H1 (cell line): ENCODE data around the gene CMIP. TPM values are rescaled to one million over a fixed set of nuclear protein-coding genes. Genes with fewer than 3 reads are reported as not detected.

Experiments used
- CTCF ChIA-PET: fragments of 300-600 bp; sonication (Branson Sonifier 250); formaldehyde crosslinking; loops from one replicate; lab custom pipeline; 2021; ENCODE audit not compliant: partially characterized antibody; lab: Charles Lee
- POLR2A ChIA-PET: fragments of 300-600 bp; sonication (Branson Sonifier 250); formaldehyde crosslinking; loops from one replicate; lab custom pipeline; 2021; ENCODE audit warnings: inconsistent platforms; ENCODE audit not compliant: partially characterized antibody; lab: Charles Lee
- DNase-seq, 2 experiments: peaks; one replicate each; pipeline versions ENCODE4 v3.0.0 to v3.0.0-alpha.2; 2010 to 2022; ENCODE audit warnings: low spot score in 2 of 2, low read depth in 1 of 2, mixed read lengths in 1 of 2
- FAIRE-seq: peaks from 2 replicates; lab custom pipeline; 2011; peaks lifted over from hg19 to GRCh38; lab: Jason Lieb, UNC
- H2AFZ ChIP-seq: 2 replicates; pipeline ENCODE4 v1.8.1; 2012; ENCODE audit warnings: low read length, inconsistent platforms
- H2AK5ac ChIP-seq: 2 replicates; pipeline ENCODE4 v1.6.1; 2013; ENCODE audit warnings: low read depth, low read length
- H2BK120ac ChIP-seq: replicated peaks from 2 replicates; pipeline ENCODE3; 2013; ENCODE audit warnings: low read depth, low read length, inconsistent platforms
- H2BK12ac ChIP-seq: 2 replicates; pipeline ENCODE4 v1.6.1; 2013; ENCODE audit warnings: low read depth, low read length
- H2BK15ac ChIP-seq: 2 replicates; pipeline ENCODE4 v1.6.1; 2013; ENCODE audit warnings: low read length
- H2BK20ac ChIP-seq: 2 replicates; pipeline ENCODE4 v1.6.1; 2013; ENCODE audit warnings: low read length
- H2BK5ac ChIP-seq: 2 replicates; pipeline ENCODE4 v1.6.1; 2013; ENCODE audit warnings: low read depth, low read length
- H3K14ac ChIP-seq: 2 replicates; pipeline ENCODE4 v1.6.1; 2013; ENCODE audit warnings: inconsistent platforms; ENCODE audit not compliant: insufficient read length
- H3K18ac ChIP-seq: 2 replicates; pipeline ENCODE4 v1.6.1; 2013; ENCODE audit warnings: low read length; ENCODE audit errors: extremely low read depth
- H3K23ac ChIP-seq: 2 replicates; pipeline ENCODE4 v1.6.1; 2013; ENCODE audit warnings: inconsistent platforms; ENCODE audit not compliant: insufficient read length
- H3K23me2 ChIP-seq: 2 replicates; pipeline ENCODE4 v1.6.1; 2013; ENCODE audit warnings: low read depth, low read length
- H3K27ac ChIP-seq: 2 replicates; pipeline ENCODE4 v1.6.1; 2011; ENCODE audit warnings: low read depth, low read length, inconsistent platforms
- H3K27me3 ChIP-seq, 4 experiments: replicated peaks in 1 of 4; 1 replicate in 1 of 4; 2 replicates in 3 of 4; pipeline versions ENCODE4 v1.6.1 to v1.8.1; 2011 to 2013; ENCODE audit warnings: low read length in 3 of 4, mild to moderate bottlenecking in 3 of 4, inconsistent platforms in 2 of 4, mixed read lengths in 2 of 4, moderate library complexity in 1 of 4; ENCODE audit not compliant: control insufficient read depth in 3 of 4, insufficient read depth in 3 of 4; ENCODE audit errors: extremely low read depth in 1 of 4
- H3K36me3 ChIP-seq, 4 experiments: 2 replicates each; pipeline versions ENCODE4 v1.6.1 to v1.8.1; 2011 to 2013; ENCODE audit warnings: mild to moderate bottlenecking in 4 of 4, low read length in 3 of 4, moderate library complexity in 2 of 4, control low read depth in 1 of 4, inconsistent platforms in 1 of 4; ENCODE audit not compliant: insufficient read depth in 4 of 4, control insufficient read depth in 2 of 4
- H3K4ac ChIP-seq: replicated peaks from 2 replicates; pipeline ENCODE3; 2013; ENCODE audit warnings: low read length, low read depth, mixed read lengths, inconsistent platforms; ENCODE audit not compliant: insufficient read length
- H3K4me1 ChIP-seq, 4 experiments: replicated peaks in 1 of 4; 1 replicate in 1 of 4; 2 replicates in 3 of 4; pipeline versions ENCODE4 v1.6.1 to v1.8.1; 2011 to 2013; ENCODE audit warnings: low read length in 3 of 4, inconsistent platforms in 2 of 4, mixed read lengths in 1 of 4; ENCODE audit not compliant: insufficient read depth in 4 of 4, control insufficient read depth in 3 of 4
- H3K4me2 ChIP-seq, 2 experiments: 2 replicates each; pipeline versions ENCODE4 v1.6.1 to v1.8.1; 2011 to 2013; ENCODE audit warnings: low read depth in 2 of 2, low read length in 2 of 2, control low read depth in 1 of 2, inconsistent platforms in 1 of 2, mild to moderate bottlenecking in 1 of 2; ENCODE audit not compliant: insufficient read depth in 1 of 2
- H3K4me3 ChIP-seq, 4 experiments: fragments of 200-600, 300-600 bp in 1 of 4; sonication (generic), shearing (Covaris generic), sonication (Bioruptor Twin) in 1 of 4; 2 replicates each; pipeline versions ENCODE4 v1.5.1 to v1.8.1; 2011 to 2016; ENCODE audit warnings: low read length in 4 of 4, low read depth in 3 of 4, control low read depth in 2 of 4, inconsistent platforms in 2 of 4, mild to moderate bottlenecking in 2 of 4, mixed read lengths in 1 of 4, moderate library complexity in 1 of 4; ENCODE audit not compliant: insufficient read depth in 2 of 4; ENCODE audit errors: extremely low read depth in 1 of 4
- H3K56ac ChIP-seq: replicated peaks from 2 replicates; pipeline ENCODE3; 2013; ENCODE audit warnings: low read depth, mild to moderate bottlenecking, mixed read lengths, low read length, inconsistent platforms; ENCODE audit not compliant: insufficient read length
- H3K79me1 ChIP-seq: 2 replicates; pipeline ENCODE4 v1.6.1; 2013; ENCODE audit warnings: low read depth, low read length, control low read depth
- H3K79me2 ChIP-seq, 2 experiments: 2 replicates each; pipeline versions ENCODE4 v1.6.1 to v1.8.1; 2012 to 2013; ENCODE audit warnings: low read length in 2 of 2, mild to moderate bottlenecking in 2 of 2, inconsistent platforms in 1 of 2; ENCODE audit not compliant: insufficient read depth in 2 of 2, control insufficient read depth in 1 of 2
- H3K9ac ChIP-seq, 4 experiments: replicated peaks in 1 of 4; 1 replicate in 1 of 4; 2 replicates in 3 of 4; pipeline versions ENCODE4 v1.6.1 to v1.8.1; 2011 to 2013; ENCODE audit warnings: low read depth in 3 of 4, low read length in 3 of 4, control low read depth in 2 of 4, mild to moderate bottlenecking in 2 of 4, moderate library complexity in 2 of 4, inconsistent platforms in 1 of 4; ENCODE audit errors: extremely low read depth in 1 of 4
- H3K9me3 ChIP-seq, 2 experiments: 2 replicates each; pipeline versions ENCODE4 v1.6.1 to v1.8.1; 2012 to 2013; ENCODE audit warnings: mild to moderate bottlenecking in 2 of 2, moderate library complexity in 2 of 2, control low read depth in 1 of 2, inconsistent platforms in 1 of 2, low read depth in 1 of 2, low read length in 1 of 2, mixed read lengths in 1 of 2; ENCODE audit not compliant: insufficient read depth in 2 of 2
- H4K20me1 ChIP-seq, 2 experiments: replicated peaks in 1 of 2; 2 replicates each; pipeline versions ENCODE3 to v1.8.1; 2011 to 2013; ENCODE audit warnings: inconsistent platforms in 2 of 2, low read length in 2 of 2, mild to moderate bottlenecking in 1 of 2; ENCODE audit not compliant: insufficient read depth in 2 of 2, control insufficient read depth in 1 of 2
- H4K5ac ChIP-seq: 2 replicates; pipeline ENCODE4 v1.6.1; 2013; ENCODE audit warnings: low read length, low read depth, mixed read lengths, inconsistent platforms; ENCODE audit not compliant: insufficient read length
- H4K8ac ChIP-seq: 2 replicates; pipeline ENCODE4 v1.8.0; 2013; ENCODE audit warnings: mild to moderate bottlenecking, moderate library complexity, low read length, inconsistent platforms; ENCODE audit not compliant: insufficient read depth; ENCODE audit errors: extremely low read depth
- H4K91ac ChIP-seq: replicated peaks from 2 replicates; pipeline ENCODE3; 2013; ENCODE audit warnings: low read length, mixed read lengths, inconsistent platforms; ENCODE audit not compliant: insufficient read length
- BACH1 ChIP-seq: IDR thresholded peaks from 2 replicates; pipeline ENCODE4 v1.6.1; 2012; ENCODE audit warnings: low read length, improper control_type of control experiment
- BRCA1 ChIP-seq: IDR thresholded peaks from 2 replicates; pipeline ENCODE4 v1.6.1; 2012; ENCODE audit warnings: low read depth, low read length, improper control_type of control experiment
- EZH2 ChIP-seq: fragments of 200-600 bp; sonication (generic); IDR thresholded peaks from 2 replicates; pipeline ENCODE4 v1.7.1; 2012; ENCODE audit warnings: low read depth, mild to moderate bottlenecking, moderate library complexity, low read length, inconsistent platforms; ENCODE audit not compliant: severe bottlenecking
- GTF2F1 ChIP-seq: IDR thresholded peaks from 2 replicates; pipeline ENCODE4 v1.6.1; 2012; ENCODE audit warnings: low read depth, low read length, improper control_type of control experiment, borderline replicate concordance
- MAFK ChIP-seq: IDR thresholded peaks from 2 replicates; pipeline ENCODE4 v1.6.1; 2012; ENCODE audit warnings: low read depth, mild to moderate bottlenecking, improper control_type of control experiment, low read length
- MAX ChIP-seq: IDR thresholded peaks from 2 replicates; pipeline ENCODE4 v1.6.1; 2012; ENCODE audit warnings: inconsistent platforms
- NRF1 ChIP-seq: IDR thresholded peaks from 2 replicates; pipeline ENCODE4 v1.6.1; 2011; ENCODE audit warnings: mild to moderate bottlenecking, low read depth, low read length, improper control_type of control experiment
- RNF2 ChIP-seq: fragments of 200-900, 300-1000 bp; sonication (generic); IDR thresholded peaks from 2 replicates; pipeline ENCODE4 v1.7.1; 2016; ENCODE audit warnings: borderline replicate concordance, low read depth, mild to moderate bottlenecking, antibody characterized with exemption, low read length; ENCODE audit not compliant: poor library complexity, severe bottlenecking; ENCODE audit errors: missing control alignments
- SAP30 ChIP-seq: fragments of 300-600 bp; sonication (generic); IDR thresholded peaks from 2 replicates; pipeline ENCODE4 v1.7.1; 2012; ENCODE audit warnings: low read length, moderate library complexity, mild to moderate bottlenecking, inconsistent platforms; ENCODE audit not compliant: insufficient read depth, insufficient replicate concordance
- SIRT6 ChIP-seq: IDR thresholded peaks from one replicate; pipeline ENCODE4 v1.7.1; 2012; ENCODE audit warnings: low read length, inconsistent platforms
- TAF1 ChIP-seq: IDR thresholded peaks from 2 replicates; pipeline ENCODE4 v1.6.1; 2011; ENCODE audit warnings: mild to moderate bottlenecking, low read depth, low read length
- USF2 ChIP-seq: IDR thresholded peaks from 2 replicates; pipeline ENCODE4 v1.6.1; 2011; ENCODE audit warnings: low read length, improper control_type of control experiment
- WGBS, 2 experiments: shearing (Covaris generic) in 1 of 2; methylation state at CpG; one replicate each; pipeline versions ENCODE4 v1.1.6 to v1.1.7; 2013 to 2015; ENCODE audit warnings: low lambda C conversion rate in 2 of 2, mixed read lengths in 2 of 2, inconsistent platforms in 1 of 2, low coverage in 1 of 2, missing lambda C conversion rate in 1 of 2; ENCODE audit not compliant: insufficient replicate concordance in 2 of 2, insufficient coverage in 1 of 2, insufficient read length in 1 of 2; ENCODE audit errors: extremely low coverage in 1 of 2, missing lambda C conversion rate in 1 of 2; 5-methylcytosine and 5-hydroxymethylcytosine counted together
- polyA plus RNA-seq, 7 experiments: library from polyadenylated mRNA; depleted of rRNA in 3 of 7; stranded (reverse) in 5 of 7; unstranded in 2 of 7; fragments of >200 nt in 5 of 7; fragments of 200-250 nt in 2 of 7; gene quantifications; 1 replicate in 5 of 7; 2 replicates in 1 of 7; 4 replicates in 1 of 7; pipeline versions ENCODE4 v1.2.1 to v1.2.3, GENCODE V29; 2011 to 2013; ENCODE audit warnings: missing spikeins in 2 of 7, mixed read lengths in 2 of 7
- total RNA-seq: library from RNA; stranded (reverse); fragmentation: NEBNext Ultra II Directional; extraction: Animal tissue kit (Norgen Biotek cat#: 25700); gene quantifications from 2 replicates; pipeline ENCODE4 v1.2.1, GENCODE V29; 2021

The CMIP gene
- total and polyA plus RNA-seq, 2 of the 8 experiments (the other 6 are each of a cell fraction or from before 2014, with no cell fraction given), result 7.9 to 53.2 TPM

DNA sequence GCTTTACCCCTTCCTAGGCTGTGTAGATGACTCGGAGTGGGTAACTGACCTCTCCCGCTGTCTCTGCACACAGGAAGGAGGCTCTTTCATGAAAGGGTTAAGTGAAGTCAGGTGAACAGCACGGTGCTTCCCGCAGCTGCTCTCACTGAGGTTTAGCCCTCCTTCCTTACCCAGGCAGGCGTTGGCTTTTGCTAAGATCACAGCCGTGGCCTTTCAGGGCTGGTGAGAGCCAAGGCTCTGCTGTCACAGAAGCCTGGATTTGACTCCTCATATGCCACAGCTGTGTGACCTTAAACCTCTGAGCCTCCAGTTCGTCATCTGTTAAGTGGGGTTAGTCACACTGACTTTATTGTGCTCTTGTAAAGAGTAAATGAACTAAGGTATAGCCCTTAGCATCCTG, 243.6 kb downstream of the CMIP start:
- peak overlapping the region; percentile 14; the same call in 1 of the 2 replicates for H2AK5ac ChIP-seq
- no peak overlapping the region for H3K4me2 ChIP-seq
- no peak overlapping the region for H3K4me3 ChIP-seq
- no peak overlapping the region for H2BK12ac ChIP-seq
- no peak overlapping the region for H2BK15ac ChIP-seq
- 0 out of 2 replicates have a peak overlapping the region, but pooled peaks have one; percentile 10 for H3K18ac ChIP-seq
- H3K4me1 ChIP-seq, result peaks cover 0 to 5% (median 0%) of the 10 kb centered on the region in 4 experiments; a peak in 4 of 7 replicates
- no peak overlapping the region for H3K56ac ChIP-seq
- 0 out of 2 replicates have a peak, but pooled peaks cover 7% of the 10 kb centered on the region for H3K79me1 ChIP-seq
- H3K23ac ChIP-seq, result no peak overlapping the region
- H2AFZ ChIP-seq, result no peak overlapping the region
- no peak overlapping the region for H3K27ac ChIP-seq
- DNase-seq (no peak), FAIRE-seq (no peak)
- H3K14ac ChIP-seq, result no peak overlapping the region
- H3K9ac ChIP-seq, result no peak overlapping the region; a peak in 1 of 7 replicates
- peaks cover 0 to 3% of the 10 kb centered on the region in 2 experiments; a peak in 1 of 4 replicates for H3K79me2 ChIP-seq
- H3K23me2 ChIP-seq, result no peaks in the 10 kb centered on the region
- WGBS, 2 experiments, result 80% methylated on average over 7 of the region's 7 CpGs; no CpG with 5 or more reads in 1 of the 2 experiments
- H2BK5ac ChIP-seq, result peak overlapping the region; percentile 60; the same call in 1 of the 2 replicates
- H3K9me3 ChIP-seq, result no peaks in the 10 kb centered on the region
- ChIA-PET POLR2A (no interaction called here), CTCF (interaction anchor here (0.6 to 5.1 kb wide), 6 partner anchors 8 to 483 kb away, joined by 3 to 36 read pairs (median 4); no protein-coding TSS in a partner anchor)
- H3K36me3 ChIP-seq, result peaks cover 0 to 13% (median 4%) of the 10 kb centered on the region in 4 experiments; a peak in 5 of 8 replicates
- H3K27me3 ChIP-seq, result no peaks in the 10 kb centered on the region
- H2BK20ac ChIP-seq, result no peak overlapping the region
- no peak overlapping the region for H4K5ac ChIP-seq
- no peak overlapping the region for H2BK120ac ChIP-seq
- H4K91ac ChIP-seq, result no peak overlapping the region
- no peak overlapping the region for H3K4ac ChIP-seq
- no peak overlapping the region for H4K8ac ChIP-seq
- peaks cover 3 to 7% of the 10 kb centered on the region in 2 experiments for H4K20me1 ChIP-seq
- TF ChIP-seq MAX, result no peak
- TF ChIP-seq GTF2F1, result no peak
- TF ChIP-seq NRF1, result no peak
- no peak for TF ChIP-seq BRCA1
- TF ChIP-seq TAF1, result no peak
- TF ChIP-seq SAP30, result no peak
- no peak for TF ChIP-seq BACH1
- TF ChIP-seq SIRT6, result no peak
- no peak for TF ChIP-seq RNF2
- TF ChIP-seq USF2, result no peak
- no peak for TF ChIP-seq EZH2
- TF ChIP-seq MAFK, result no peak
